ENCODE results near the gene MPL.

GRCh38 chr1:43402089-43402865 is 64.7 kb downstream of the MPL start:
- TF ChIP-seq POLR2A (IDR thresholded peaks at IDR 0.05; ENCODE audit: low read depth, low read length) (no peak), TAF1 (IDR thresholded peaks at IDR 0.05; ENCODE audit: borderline replicate concordance, low read depth, low read length) (no peak)
